Kidney capillary endothelial cell (primary cell): ENCODE data around the gene TMEM117.

Experiments used
- DNase-seq: peaks from one replicate; pipeline ENCODE4 v3.0.0-alpha.2; 2018; ENCODE audit warnings: low spot score

The TMEM117 gene

GRCh38 chr12:43964033-43964432 lies 128.2 kb downstream of the TMEM117 start:
- DNase-seq = no peak

GRCh38 chr12:43964961-43965360 lies 129.1 kb downstream of the TMEM117 start:
- no peak for DNase-seq

- no peak for DNase-seq
Measured at GRCh38 chr12:43965899-43966298, 130.0 kb downstream of the TMEM117 start.

GRCh38 chr12:43968736-43969135 lies 132.9 kb downstream of the TMEM117 start:
- no peak for DNase-seq

- DNase-seq = peak; percentile 68
Measured at GRCh38 chr12:43969882-43970281, 134.0 kb downstream of the TMEM117 start.

- no peak for DNase-seq
Measured at GRCh38 chr12:43973385-43973784, 137.5 kb downstream of the TMEM117 start.

- DNase-seq = no peak
Measured at GRCh38 chr12:43973993-43974392, 138.1 kb downstream of the TMEM117 start.

- peak; percentile 64 for DNase-seq
Measured at GRCh38 chr12:43976027-43976426, 140.1 kb downstream of the TMEM117 start.

- no peak for DNase-seq
Measured at GRCh38 chr12:43978556-43978955, 142.7 kb downstream of the TMEM117 start.

- DNase-seq = no peak
Measured at GRCh38 chr12:43979450-43979849, 143.6 kb downstream of the TMEM117 start.

- no peak for DNase-seq
Measured at GRCh38 chr12:43980627-43981191, 144.8 kb downstream of the TMEM117 start.

- DNase-seq = no peak
Measured at GRCh38 chr12:43981726-43982125, 145.8 kb downstream of the TMEM117 start.

GRCh38 chr12:43982544-43982943 lies 146.7 kb downstream of the TMEM117 start:
- DNase-seq = no peak

- DNase-seq = no peak
Measured at GRCh38 chr12:43988838-43989560, 153.1 kb downstream of the TMEM117 start.

- DNase-seq = no peak
Measured at GRCh38 chr12:43992856-43993255, 157.0 kb downstream of the TMEM117 start.

GRCh38 chr12:44000309-44000952 lies 164.6 kb downstream of the TMEM117 start:
- DNase-seq = peak; percentile 32

- no peak for DNase-seq
Measured at GRCh38 chr12:44002607-44003006, 166.7 kb downstream of the TMEM117 start.

GRCh38 chr12:44003721-44004120 lies 167.8 kb downstream of the TMEM117 start:
- no peak for DNase-seq

GRCh38 chr12:44015333-44015941 lies 179.6 kb downstream of the TMEM117 start:
- peak; percentile 55 for DNase-seq

- no peak for DNase-seq
Measured at GRCh38 chr12:44017216-44017615, 181.3 kb downstream of the TMEM117 start.

GRCh38 chr12:44019118-44019517 lies 183.2 kb downstream of the TMEM117 start:
- DNase-seq = no peak

- no peak for DNase-seq
Measured at GRCh38 chr12:44020555-44020954, 184.7 kb downstream of the TMEM117 start.

GRCh38 chr12:44021471-44021971 lies 185.6 kb downstream of the TMEM117 start:
- DNase-seq = no peak
